H1 (cell line): ENCODE data around the gene INPP5A. TPM values are rescaled to one million over a fixed set of nuclear protein-coding genes. Genes with fewer than 3 reads are reported as not detected.

Experiments used
- CHD7 ChIP-seq: fragments of 300-600 bp; sonication (generic); IDR thresholded peaks from 2 replicates; pipeline ENCODE4 v1.7.1; 2012; ENCODE audit warnings: low read length, moderate library complexity, mild to moderate bottlenecking, inconsistent platforms; ENCODE audit not compliant: insufficient replicate concordance
- JUND ChIP-seq: IDR thresholded peaks from 2 replicates; pipeline ENCODE4 v1.6.1; 2011; ENCODE audit warnings: mild to moderate bottlenecking, improper control_type of control experiment, low read length
- MAFK ChIP-seq: IDR thresholded peaks from 2 replicates; pipeline ENCODE4 v1.6.1; 2012; ENCODE audit warnings: low read depth, mild to moderate bottlenecking, improper control_type of control experiment, low read length
- TAF1 ChIP-seq: IDR thresholded peaks from 2 replicates; pipeline ENCODE4 v1.6.1; 2011; ENCODE audit warnings: mild to moderate bottlenecking, low read depth, low read length
- polyA plus RNA-seq, 7 experiments: library from polyadenylated mRNA; depleted of rRNA in 3 of 7; stranded (reverse) in 5 of 7; unstranded in 2 of 7; fragments of >200 nt in 5 of 7; fragments of 200-250 nt in 2 of 7; gene quantifications; 1 replicate in 5 of 7; 2 replicates in 1 of 7; 4 replicates in 1 of 7; pipeline versions ENCODE4 v1.2.1 to v1.2.3, GENCODE V29; 2011 to 2013; ENCODE audit warnings: missing spikeins in 2 of 7, mixed read lengths in 2 of 7
- total RNA-seq: library from RNA; stranded (reverse); fragmentation: NEBNext Ultra II Directional; extraction: Animal tissue kit (Norgen Biotek cat#: 25700); gene quantifications from 2 replicates; pipeline ENCODE4 v1.2.1, GENCODE V29; 2021

The INPP5A gene
- total and polyA plus RNA-seq, 2 of the 8 experiments (the other 6 are each of a cell fraction or from before 2014, with no cell fraction given) = 19.7 to 27.5 TPM

GRCh38 chr10:132626761-132627665, 89.4 kb downstream of the INPP5A start (continued):
- no peak for TF ChIP-seq CHD7
- TF ChIP-seq TAF1 = no peak
- no peak for TF ChIP-seq JUND
- no peak for TF ChIP-seq MAFK
- TF ChIP-seq, all 59 proteins: peak for 0
